Thoracic aorta (tissue), 2 donors: ENCODE data around the gene TRPM3. TPM values are rescaled to one million over a fixed set of nuclear protein-coding genes. Genes with fewer than 3 reads are reported as not detected.

Source experiments
- ATAC-seq: fragments of 150-250 bp; one replicate; pipeline ENCODE4 v1.8.0; 2017; ENCODE audit warnings: low read depth; ENCODE audit not compliant: insufficient number of reproducible peaks, low FRiP score
- DNase-seq: peaks from one replicate; pipeline ENCODE4 v3.0.0-alpha.2; 2020; ENCODE audit warnings: low spot score
- H3K27ac ChIP-seq, 2 donors: fragments of 200-600 bp; sonication (generic); 1 replicate in 1 of 2; 2 replicates in 1 of 2; pipeline ENCODE4 v1.5.1; 2016; ENCODE audit warnings: mild to moderate bottlenecking in 2 of 2, moderate library complexity in 2 of 2
- H3K27me3 ChIP-seq: fragments of 200-600 bp; sonication (generic); replicated peaks from 2 replicates; pipeline ENCODE4 v1.6.0; 2016; ENCODE audit warnings: mild to moderate bottlenecking; ENCODE audit not compliant: insufficient read depth
- H3K36me3 ChIP-seq: fragments of 200-600 bp; sonication (generic); one replicate; pipeline ENCODE4 v1.5.1; 2016
- H3K4me1 ChIP-seq, 2 donors: fragments of 200-600 bp; sonication (generic); 1 replicate in 1 of 2; 2 replicates in 1 of 2; pipeline versions ENCODE4 v1.5.1 to v1.6.0; 2016; ENCODE audit warnings: low read depth in 2 of 2, mild to moderate bottlenecking in 1 of 2; ENCODE audit not compliant: control insufficient read depth in 1 of 2
- H3K4me3 ChIP-seq: fragments of 200-600 bp; sonication (generic); 2 replicates; pipeline ENCODE4 v1.5.1; 2016; ENCODE audit warnings: mild to moderate bottlenecking
- H3K9me3 ChIP-seq: fragments of 200-600 bp; sonication (generic); 2 replicates; pipeline ENCODE4 v1.5.1; 2016
- CTCF ChIP-seq: fragments of 200-600 bp; sonication (generic); IDR thresholded peaks from one replicate; pipeline ENCODE4 v1.5.1; 2019; ENCODE audit warnings: antibody characterized with exemption
- total RNA-seq, 2 donors: library from RNA; depleted of rRNA; stranded (reverse); fragments of >200 nt; gene quantifications; one replicate each; pipeline versions ENCODE4 v1.1.0 to v1.2.3, GENCODE V29; 2016

TRPM3 gene
- total RNA-seq, 2 donors from 2014 or later = 2.1 to 5.0 TPM

DNA sequence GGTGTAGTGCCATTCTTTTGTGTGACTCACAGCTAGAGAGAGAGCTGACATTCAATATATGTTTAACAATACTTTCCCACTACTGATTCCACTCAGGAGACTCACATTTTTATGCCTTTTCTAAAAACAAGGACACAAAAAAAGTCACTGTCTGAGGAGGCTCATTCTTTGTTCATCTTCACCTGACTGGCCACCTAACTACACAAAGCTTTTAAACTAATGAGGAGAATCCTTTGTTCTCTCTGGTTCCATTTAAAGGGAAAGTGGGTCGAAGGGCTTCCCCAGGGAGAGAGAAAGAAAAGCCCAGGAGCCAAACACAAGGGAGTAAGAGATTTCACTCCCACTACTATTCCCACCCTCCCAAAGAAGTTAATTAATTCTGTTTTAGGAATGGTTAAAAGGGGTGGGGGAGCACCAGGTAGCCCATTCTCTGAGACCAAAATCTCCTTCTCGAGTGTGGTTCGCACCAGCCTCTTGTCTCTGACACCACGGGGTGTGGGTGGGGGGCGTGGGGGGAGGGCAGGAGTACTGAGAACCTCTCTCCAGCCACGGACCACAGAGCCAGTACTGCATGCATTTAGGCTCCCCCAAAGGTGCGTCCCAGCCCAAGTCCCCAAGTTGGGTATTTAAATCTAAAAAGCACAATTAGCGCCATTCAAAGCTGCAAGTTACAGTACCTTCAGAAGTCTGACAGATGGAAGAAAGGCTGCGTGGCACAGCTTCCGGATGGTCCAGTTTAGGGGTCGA lies 747 bp downstream of the TRPM3 start:
- DNase-seq (no peak), ATAC-seq (no peak)
- Histone ChIP-seq H3K27me3 (no peaks in the 10 kb centered on the region), H3K4me3 (no peak overlapping the region), H3K27ac (no peak overlapping the region), H3K36me3 (no peaks in the 10 kb centered on the region), H3K4me1 (peaks cover 0 to 8% of the 10 kb centered on the region in 2 donors), H3K9me3 (no peaks in the 10 kb centered on the region)
- no peak for TF ChIP-seq CTCF

- ATAC-seq (no peak), DNase-seq (no peak)
- no peak for TF ChIP-seq CTCF
- Histone ChIP-seq H3K36me3 (no peaks in the 10 kb centered on the region), H3K4me3 (no peak overlapping the region), H3K4me1 (peaks cover 0 to 8% of the 10 kb centered on the region in 2 donors), H3K27me3 (no peaks in the 10 kb centered on the region), H3K9me3 (no peaks in the 10 kb centered on the region), H3K27ac (no peak overlapping the region)
These were observed 1.7 kb downstream of the TRPM3 start for GRCh38 chr9:71119746-71120145.

GRCh38 chr9:71118324-71118723 lies 3.1 kb downstream of the TRPM3 start:
- DNase-seq (no peak), ATAC-seq (no peak)
- no peak for TF ChIP-seq CTCF
- Histone ChIP-seq H3K9me3 (no peaks in the 10 kb centered on the region), H3K4me1 (peaks cover 0 to 8% of the 10 kb centered on the region in 2 donors), H3K4me3 (no peak overlapping the region), H3K27me3 (no peaks in the 10 kb centered on the region), H3K27ac (no peak overlapping the region), H3K36me3 (no peaks in the 10 kb centered on the region)

DNA sequence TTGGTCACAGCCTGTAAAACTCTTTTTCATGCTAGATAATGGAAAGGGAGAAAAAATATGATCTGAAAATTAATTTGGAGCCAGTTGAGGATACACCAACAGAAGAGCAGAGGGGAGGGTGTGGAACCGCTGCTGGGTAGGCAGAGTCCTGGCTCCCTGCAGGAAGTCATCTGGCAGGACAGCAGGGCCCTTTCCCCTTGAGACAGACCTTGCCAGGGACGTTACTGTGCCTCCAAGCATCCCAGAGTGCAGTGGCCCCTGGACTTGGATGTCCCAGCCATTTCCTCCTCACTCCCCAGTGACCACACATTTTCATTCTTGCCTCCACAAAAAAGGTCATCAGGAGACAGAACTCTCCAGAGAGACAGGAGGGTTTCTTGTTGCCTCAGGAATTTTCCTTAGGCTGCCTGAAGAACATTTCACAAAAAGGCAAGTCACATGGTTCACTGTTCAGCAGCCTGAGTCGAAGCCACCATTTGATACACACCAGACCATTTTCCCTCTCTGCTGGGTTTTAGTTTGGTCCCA lies 5.9 kb downstream of the TRPM3 start:
- Histone ChIP-seq H3K4me1 (no peaks in the 10 kb centered on the region), H3K9me3 (no peaks in the 10 kb centered on the region), H3K27me3 (no peaks in the 10 kb centered on the region), H3K27ac (no peak overlapping the region), H3K36me3 (no peaks in the 10 kb centered on the region), H3K4me3 (no peak overlapping the region)
- ATAC-seq = no peak
- no peak for TF ChIP-seq CTCF
- no peak for DNase-seq

DNA sequence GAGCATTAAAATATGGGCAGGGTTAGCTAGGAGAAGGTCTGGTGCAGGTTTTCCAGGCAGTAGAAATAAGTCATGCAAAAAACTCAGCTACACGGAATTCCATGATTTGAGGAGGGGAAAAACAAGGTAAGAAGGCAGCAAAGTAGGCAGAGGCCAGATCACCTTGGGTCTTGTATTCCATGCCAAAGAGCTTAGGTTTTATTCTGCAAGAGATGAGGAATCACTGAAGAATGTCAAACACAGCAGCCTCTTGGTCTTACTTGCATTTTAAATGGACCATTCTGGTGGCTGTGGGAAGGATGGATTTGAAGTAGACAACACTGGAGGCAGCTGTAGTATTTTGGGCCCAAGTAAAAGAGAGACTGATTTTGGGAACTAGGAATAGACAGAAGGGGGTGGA lies 8.6 kb downstream of the TRPM3 start:
- H3K27ac ChIP-seq = no peak overlapping the region
- no peaks in the 10 kb centered on the region for H3K4me1 ChIP-seq
- H3K4me3 ChIP-seq = no peak overlapping the region
- no peak for DNase-seq
- no peak for TF ChIP-seq CTCF
- ATAC-seq = no peak
- no peaks in the 10 kb centered on the region for H3K9me3 ChIP-seq
- H3K27me3 ChIP-seq = no peaks in the 10 kb centered on the region
- no peaks in the 10 kb centered on the region for H3K36me3 ChIP-seq
